Peyer's patch (tissue), 4 donors: Measurements from ENCODE around the gene CACHD1. TPM values are rescaled to one million over a fixed set of nuclear protein-coding genes. Genes with fewer than 3 reads are reported as not detected.
A peak's percentile ranks its signal among the peaks of the same experiment; 100 is the strongest.

Experiments
- DNase-seq, 3 donors: peaks; one replicate each; pipeline ENCODE4 v3.0.0-alpha.2; 2017 to 2019
- H3K27ac ChIP-seq, 4 donors: fragments of 200-600 bp; sonication (generic); one replicate each; pipeline ENCODE4 v1.5.1; 2016 to 2019
- H3K27me3 ChIP-seq, 2 donors: fragments of 200-600 bp; sonication (generic); one replicate each; pipeline ENCODE4 v1.5.1; 2019
- H3K36me3 ChIP-seq, 3 donors: fragments of 200-600 bp; sonication (generic); one replicate each; pipeline ENCODE4 v1.5.1; 2016 to 2019
- H3K4me1 ChIP-seq, 4 donors: fragments of 200-600 bp; sonication (generic); one replicate each; pipeline ENCODE4 v1.5.1; 2016 to 2019
- H3K4me3 ChIP-seq, 4 donors: fragments of 200-600 bp; sonication (generic); 1 replicate in 3 of 4; 2 replicates in 1 of 4; pipeline ENCODE4 v1.5.1; 2016 to 2019; ENCODE audit warnings: mild to moderate bottlenecking in 1 of 4
- H3K9me3 ChIP-seq, 4 donors: fragments of 200-600 bp; sonication (generic); one replicate each; pipeline ENCODE4 v1.5.1; 2016 to 2019; ENCODE audit warnings: mild to moderate bottlenecking in 1 of 4
- CTCF ChIP-seq, 6 experiments: fragments of 450-650 bp in 4 of 6; fragments of 200-600 bp in 2 of 6; sonication (generic) in 1 of 6; IDR thresholded peaks; one replicate each; pipeline ENCODE4 v1.5.1; 2017 to 2019; ENCODE audit warnings: antibody characterized with exemption in 6 of 6, mild to moderate bottlenecking in 3 of 6, moderate library complexity in 1 of 6
- POLR2A ChIP-seq, 2 donors: fragments of 450-650 bp; IDR thresholded peaks; one replicate each; pipeline ENCODE4 v1.5.1; 2017; ENCODE audit warnings: antibody characterized with exemption in 2 of 2, mild to moderate bottlenecking in 2 of 2, moderate library complexity in 2 of 2
- total RNA-seq, 4 donors: library from RNA; depleted of rRNA; stranded (reverse); fragments of >200 nt; gene quantifications; one replicate each; pipeline ENCODE4 v1.1.0, GENCODE V29; 2016

The CACHD1 gene
- total RNA-seq, 4 donors from 2014 or later = 3.3 to 10.7 (median 6.3) TPM

- TF ChIP-seq CTCF (IDR thresholded peaks at IDR 0.05) (no peak), POLR2A (IDR thresholded peaks at IDR 0.05) (no peak)
- Histone ChIP-seq H3K27me3 (no peaks in the 10 kb centered on the region), H3K27ac (no peak overlapping the region), H3K4me1 (peaks cover 0 to 11% (median 0%) of the 10 kb centered on the region in 4 donors), H3K36me3 (no peaks in the 10 kb centered on the region), H3K4me3 (no peak overlapping the region), H3K9me3 (no peaks in the 10 kb centered on the region)
- no peak for DNase-seq
These were observed 68.0 kb downstream of the CACHD1 start for GRCh38 chr1:64537942-64538341.

- DNase-seq = no peak
- Histone ChIP-seq H3K4me3 (no peak overlapping the region), H3K9me3 (no peaks in the 10 kb centered on the region), H3K27ac (no peak overlapping the region), H3K27me3 (no peaks in the 10 kb centered on the region), H3K4me1 (peaks cover 0 to 11% (median 0%) of the 10 kb centered on the region in 4 donors), H3K36me3 (no peaks in the 10 kb centered on the region)
- TF ChIP-seq CTCF (IDR thresholded peaks at IDR 0.05) (no peak), POLR2A (IDR thresholded peaks at IDR 0.05) (no peak)
These were observed 68.5 kb downstream of the CACHD1 start for GRCh38 chr1:64538389-64538788.

GRCh38 chr1:64539289-64539688, 69.4 kb downstream of the CACHD1 start:
- peaks cover 0 to 11% (median 0%) of the 10 kb centered on the region in 4 donors for H3K4me1 ChIP-seq
- H3K27me3 ChIP-seq = no peaks in the 10 kb centered on the region
- H3K4me3 ChIP-seq = no peak overlapping the region
- no peaks in the 10 kb centered on the region for H3K9me3 ChIP-seq
- TF ChIP-seq POLR2A (IDR thresholded peaks at IDR 0.05) (no peak), CTCF (IDR thresholded peaks at IDR 0.05) (no peak)
- no peak for DNase-seq
- H3K36me3 ChIP-seq = no peaks in the 10 kb centered on the region
- no peak overlapping the region for H3K27ac ChIP-seq

- TF ChIP-seq CTCF (IDR thresholded peaks at IDR 0.05) = no peak
- TF ChIP-seq POLR2A (IDR thresholded peaks at IDR 0.05) = no peak
- Histone ChIP-seq H3K27ac (no peak overlapping the region), H3K9me3 (no peaks in the 10 kb centered on the region), H3K36me3 (no peaks in the 10 kb centered on the region), H3K4me3 (no peak overlapping the region), H3K27me3 (no peaks in the 10 kb centered on the region), H3K4me1 (peaks cover 0 to 11% (median 0%) of the 10 kb centered on the region in 4 donors)
- peak in 2 of 3 donors; percentile 25 to 61 for DNase-seq
These were observed 69.9 kb downstream of the CACHD1 start for GRCh38 chr1:64539781-64540218.

GRCh38 chr1:64540265-64540791, 70.4 kb downstream of the CACHD1 start:
- H3K27me3 ChIP-seq = no peaks in the 10 kb centered on the region
- DNase-seq = no peak

More at GRCh38 chr1:64540265-64540791, 70.4 kb downstream of the CACHD1 start:
- Histone ChIP-seq H3K4me1 (peaks cover 0 to 11% (median 0%) of the 10 kb centered on the region in 4 donors), H3K36me3 (no peaks in the 10 kb centered on the region), H3K27ac (peak overlapping the region in 2 of 4 donors; percentile 19 to 31), H3K9me3 (no peaks in the 10 kb centered on the region), H3K4me3 (no peak overlapping the region)
- TF ChIP-seq POLR2A (IDR thresholded peaks at IDR 0.05) (no peak), CTCF (IDR thresholded peaks at IDR 0.05) (no peak)
